SK-N-SH treated with all-trans-retinoic acid at 6 μM for 48 hours (cell line): Measurements from ENCODE around the gene PCDH9.

Source experiments
- ATAC-seq: fragments of 200-7000 bp; cut with Tn5 transposase; 3 replicates; pipeline ENCODE4 v1.9.1; 2020; ENCODE audit warnings: mild to moderate bottlenecking, moderate library complexity
- ARNTL ChIP-seq: fragments of 450-650 bp; formaldehyde crosslinking; IDR thresholded peaks from 2 replicates; pipeline ENCODE4 v1.5.0; 2020; ENCODE audit warnings: low read depth, mild to moderate bottlenecking, moderate library complexity, borderline replicate concordance
- CSDC2 ChIP-seq: fragments of 250-450 bp; sonication (Bioruptor Pico); IDR thresholded peaks from 2 replicates; pipeline ENCODE4 v1.5.0; 2020; ENCODE audit warnings: mild to moderate bottlenecking, moderate library complexity
- ESRRG ChIP-seq: fragments of 250-450 bp; sonication (Bioruptor Pico); IDR thresholded peaks from 2 replicates; pipeline ENCODE4 v1.6.1; 2021; ENCODE audit warnings: mild to moderate bottlenecking
- GLIS3 ChIP-seq: fragments of 250-450 bp; sonication (Bioruptor Pico); IDR thresholded peaks from 2 replicates; pipeline ENCODE4 v1.5.0; 2020; ENCODE audit warnings: mild to moderate bottlenecking, moderate library complexity
- PPARA ChIP-seq: fragments of 250-450 bp; sonication (Bioruptor Pico); IDR thresholded peaks from 2 replicates; pipeline ENCODE4 v1.5.0; 2020; ENCODE audit warnings: mild to moderate bottlenecking, borderline replicate concordance
- SNAI2 ChIP-seq: fragments of 250-450 bp; sonication (Bioruptor Pico); IDR thresholded peaks from 2 replicates; pipeline ENCODE4 v1.5.0; 2020; ENCODE audit warnings: mild to moderate bottlenecking, moderate library complexity
- TCF4 ChIP-seq: fragments of 250-450 bp; sonication (Bioruptor Pico); IDR thresholded peaks from 2 replicates; pipeline ENCODE4 v1.8.0; 2021; ENCODE audit warnings: mild to moderate bottlenecking, moderate library complexity, borderline replicate concordance
- TOX ChIP-seq: fragments of 250-450 bp; sonication (Bioruptor Pico); IDR thresholded peaks from 2 replicates; pipeline ENCODE4 v1.8.0; 2021; ENCODE audit warnings: mild to moderate bottlenecking, moderate library complexity, borderline replicate concordance
- TSHZ2 ChIP-seq: fragments of 250-450 bp; sonication (Bioruptor Pico); IDR thresholded peaks from 2 replicates; pipeline ENCODE4 v1.5.0; 2020; ENCODE audit warnings: mild to moderate bottlenecking, moderate library complexity
- ZC3H10 ChIP-seq: fragments of 250-450 bp; sonication (Bioruptor Pico); IDR thresholded peaks from 2 replicates; pipeline ENCODE4 v1.5.1; 2021; ENCODE audit warnings: mild to moderate bottlenecking, moderate library complexity
- ZFP3 ChIP-seq: fragments of 250-450 bp; sonication (Bioruptor Pico); IDR thresholded peaks from 2 replicates; pipeline ENCODE4 v1.5.0; 2020; ENCODE audit warnings: mild to moderate bottlenecking, moderate library complexity
- ZNF70 ChIP-seq: fragments of 450-650 bp; formaldehyde crosslinking; IDR thresholded peaks from 2 replicates; pipeline ENCODE4 v1.5.0; 2020; ENCODE audit warnings: mild to moderate bottlenecking, moderate library complexity
- ZNF8 ChIP-seq: fragments of 450-650 bp; formaldehyde crosslinking; IDR thresholded peaks from 2 replicates; pipeline ENCODE4 v1.5.0; 2020; ENCODE audit warnings: mild to moderate bottlenecking, moderate library complexity
- TF ChIP-seq, protein P1 (sequence below): fragments of 250-450 bp; sonication (Bioruptor Pico); IDR thresholded peaks from 2 replicates; pipeline ENCODE4 v1.5.1; 2021; ENCODE audit warnings: mild to moderate bottlenecking, moderate library complexity

PCDH9 gene

GRCh38 chr13:67200605-67201004, 29.5 kb downstream of the PCDH9 start:
- TF ChIP-seq GLIS3 (CRISPR knock-in tag) (no peak), TOX (CRISPR knock-in tag) (no peak), ZC3H10 (CRISPR knock-in tag) (no peak), TCF4 (no peak), ESRRG (CRISPR knock-in tag) (no peak), TSHZ2 (no peak), ZNF8 (CRISPR knock-in tag) (no peak), ARNTL (CRISPR knock-in tag) (no peak), CSDC2 (CRISPR knock-in tag) (no peak), ZFP3 (CRISPR knock-in tag) (no peak)
- TF ChIP-seq, protein P1, sequence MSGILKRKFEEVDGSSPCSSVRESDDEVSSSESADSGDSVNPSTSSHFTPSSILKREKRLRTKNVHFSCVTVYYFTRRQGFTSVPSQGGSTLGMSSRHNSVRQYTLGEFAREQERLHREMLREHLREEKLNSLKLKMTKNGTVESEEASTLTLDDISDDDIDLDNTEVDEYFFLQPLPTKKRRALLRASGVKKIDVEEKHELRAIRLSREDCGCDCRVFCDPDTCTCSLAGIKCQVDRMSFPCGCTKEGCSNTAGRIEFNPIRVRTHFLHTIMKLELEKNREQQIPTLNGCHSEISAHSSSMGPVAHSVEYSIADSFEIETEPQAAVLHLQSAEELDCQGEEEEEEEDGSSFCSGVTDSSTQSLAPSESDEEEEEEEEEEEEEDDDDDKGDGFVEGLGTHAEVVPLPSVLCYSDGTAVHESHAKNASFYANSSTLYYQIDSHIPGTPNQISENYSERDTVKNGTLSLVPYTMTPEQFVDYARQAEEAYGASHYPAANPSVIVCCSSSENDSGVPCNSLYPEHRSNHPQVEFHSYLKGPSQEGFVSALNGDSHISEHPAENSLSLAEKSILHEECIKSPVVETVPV (CRISPR knock-in tag) = no peak
- TF ChIP-seq, all 23 proteins: peak for 0
- no peak for ATAC-seq

- TF ChIP-seq ZNF70 (CRISPR knock-in tag) = no peak
- TF ChIP-seq TCF4 = no peak
- TF ChIP-seq CSDC2 (CRISPR knock-in tag) = no peak
- no peak for TF ChIP-seq PPARA (CRISPR knock-in tag)
- TF ChIP-seq, all 23 proteins: peak for 0
- no peak for ATAC-seq
Observed at GRCh38 chr13:67200183-67200582, 30.0 kb downstream of the PCDH9 start.

GRCh38 chr13:67197704-67198103, 32.4 kb downstream of the PCDH9 start:
- TF ChIP-seq ARNTL (CRISPR knock-in tag) (no peak), TSHZ2 (no peak)
- TF ChIP-seq, all 23 proteins: peak for 0
- ATAC-seq = no peak

DNA sequence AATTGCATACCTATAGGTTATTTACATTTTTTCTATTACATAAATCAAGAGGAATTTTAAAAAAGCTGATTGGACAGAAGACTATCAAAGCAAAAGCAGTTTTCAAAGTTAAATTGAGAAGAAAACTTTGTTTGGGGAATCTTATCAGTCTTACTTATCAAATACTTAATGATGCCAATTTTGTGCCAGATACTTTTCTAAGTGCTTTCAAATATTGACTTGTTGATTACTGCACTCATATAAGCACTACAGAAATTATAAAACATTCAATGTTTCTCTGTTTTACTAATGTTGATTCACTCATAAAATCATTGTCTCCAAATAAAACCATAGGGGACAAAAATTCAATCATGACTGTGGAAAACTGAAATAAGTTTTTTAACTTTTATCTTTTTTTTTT, 36.2 kb downstream of the PCDH9 start:
- no peak for TF ChIP-seq PPARA (CRISPR knock-in tag)
- TF ChIP-seq CSDC2 (CRISPR knock-in tag) = no peak
- no peak for TF ChIP-seq SNAI2 (CRISPR knock-in tag)
- no peak for TF ChIP-seq ZNF8 (CRISPR knock-in tag)
- no peak for TF ChIP-seq ZNF70 (CRISPR knock-in tag)
- TF ChIP-seq ZC3H10 (CRISPR knock-in tag) = no peak
- TF ChIP-seq ARNTL (CRISPR knock-in tag) = no peak
- no peak for ATAC-seq

DNA sequence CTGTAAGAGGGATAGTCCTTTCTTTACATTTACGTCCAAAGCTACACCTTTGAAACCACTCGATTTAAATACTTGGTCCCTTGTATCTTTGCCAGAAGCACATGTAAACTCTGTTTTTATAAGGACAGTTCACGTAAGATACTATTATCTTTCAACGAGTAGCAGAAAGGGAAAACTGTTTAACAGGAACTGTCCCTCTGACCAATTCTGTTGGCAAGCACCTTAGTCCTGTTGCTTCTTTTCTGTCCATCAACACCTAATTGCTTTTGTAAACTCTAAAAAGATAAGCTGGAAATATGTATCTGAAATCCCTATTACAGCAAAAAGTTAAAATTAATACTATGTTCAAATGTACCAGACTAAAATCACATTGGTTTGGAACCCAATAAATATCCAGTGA, 37.4 kb downstream of the PCDH9 start:
- TF ChIP-seq TOX (CRISPR knock-in tag) (no peak), TSHZ2 (no peak)
- no peak for ATAC-seq
